H1 (cell line): ENCODE data around the gene CAST. TPM values are rescaled to one million over a fixed set of nuclear protein-coding genes. Genes with fewer than 3 reads are reported as not detected.

Source experiments
- CTCF ChIA-PET: fragments of 300-600 bp; sonication (Branson Sonifier 250); formaldehyde crosslinking; loops from one replicate; lab custom pipeline; 2021; ENCODE audit not compliant: partially characterized antibody; lab: Charles Lee
- POLR2A ChIA-PET: fragments of 300-600 bp; sonication (Branson Sonifier 250); formaldehyde crosslinking; loops from one replicate; lab custom pipeline; 2021; ENCODE audit warnings: inconsistent platforms; ENCODE audit not compliant: partially characterized antibody; lab: Charles Lee
- DNase-seq, 2 experiments: peaks; one replicate each; pipeline versions ENCODE4 v3.0.0 to v3.0.0-alpha.2; 2010 to 2022; ENCODE audit warnings: low spot score in 2 of 2, low read depth in 1 of 2, mixed read lengths in 1 of 2
- FAIRE-seq: peaks from 2 replicates; lab custom pipeline; 2011; peaks lifted over from hg19 to GRCh38; lab: Jason Lieb, UNC
- H2AFZ ChIP-seq: 2 replicates; pipeline ENCODE4 v1.8.1; 2012; ENCODE audit warnings: low read length, inconsistent platforms
- H2AK5ac ChIP-seq: 2 replicates; pipeline ENCODE4 v1.6.1; 2013; ENCODE audit warnings: low read depth, low read length
- H2BK120ac ChIP-seq: replicated peaks from 2 replicates; pipeline ENCODE3; 2013; ENCODE audit warnings: low read depth, low read length, inconsistent platforms
- H2BK12ac ChIP-seq: 2 replicates; pipeline ENCODE4 v1.6.1; 2013; ENCODE audit warnings: low read depth, low read length
- H2BK15ac ChIP-seq: 2 replicates; pipeline ENCODE4 v1.6.1; 2013; ENCODE audit warnings: low read length
- H2BK20ac ChIP-seq: 2 replicates; pipeline ENCODE4 v1.6.1; 2013; ENCODE audit warnings: low read length
- H2BK5ac ChIP-seq: 2 replicates; pipeline ENCODE4 v1.6.1; 2013; ENCODE audit warnings: low read depth, low read length
- H3K14ac ChIP-seq: 2 replicates; pipeline ENCODE4 v1.6.1; 2013; ENCODE audit warnings: inconsistent platforms; ENCODE audit not compliant: insufficient read length
- H3K18ac ChIP-seq: 2 replicates; pipeline ENCODE4 v1.6.1; 2013; ENCODE audit warnings: low read length; ENCODE audit errors: extremely low read depth
- H3K23ac ChIP-seq: 2 replicates; pipeline ENCODE4 v1.6.1; 2013; ENCODE audit warnings: inconsistent platforms; ENCODE audit not compliant: insufficient read length
- H3K23me2 ChIP-seq: 2 replicates; pipeline ENCODE4 v1.6.1; 2013; ENCODE audit warnings: low read depth, low read length
- H3K27ac ChIP-seq: 2 replicates; pipeline ENCODE4 v1.6.1; 2011; ENCODE audit warnings: low read depth, low read length, inconsistent platforms
- H3K27me3 ChIP-seq, 4 experiments: replicated peaks in 1 of 4; 1 replicate in 1 of 4; 2 replicates in 3 of 4; pipeline versions ENCODE4 v1.6.1 to v1.8.1; 2011 to 2013; ENCODE audit warnings: low read length in 3 of 4, mild to moderate bottlenecking in 3 of 4, inconsistent platforms in 2 of 4, mixed read lengths in 2 of 4, moderate library complexity in 1 of 4; ENCODE audit not compliant: control insufficient read depth in 3 of 4, insufficient read depth in 3 of 4; ENCODE audit errors: extremely low read depth in 1 of 4
- H3K36me3 ChIP-seq, 4 experiments: 2 replicates each; pipeline versions ENCODE4 v1.6.1 to v1.8.1; 2011 to 2013; ENCODE audit warnings: mild to moderate bottlenecking in 4 of 4, low read length in 3 of 4, moderate library complexity in 2 of 4, control low read depth in 1 of 4, inconsistent platforms in 1 of 4; ENCODE audit not compliant: insufficient read depth in 4 of 4, control insufficient read depth in 2 of 4
- H3K4ac ChIP-seq: replicated peaks from 2 replicates; pipeline ENCODE3; 2013; ENCODE audit warnings: low read length, low read depth, mixed read lengths, inconsistent platforms; ENCODE audit not compliant: insufficient read length
- H3K4me1 ChIP-seq, 4 experiments: replicated peaks in 1 of 4; 1 replicate in 1 of 4; 2 replicates in 3 of 4; pipeline versions ENCODE4 v1.6.1 to v1.8.1; 2011 to 2013; ENCODE audit warnings: low read length in 3 of 4, inconsistent platforms in 2 of 4, mixed read lengths in 1 of 4; ENCODE audit not compliant: insufficient read depth in 4 of 4, control insufficient read depth in 3 of 4
- H3K4me2 ChIP-seq, 2 experiments: 2 replicates each; pipeline versions ENCODE4 v1.6.1 to v1.8.1; 2011 to 2013; ENCODE audit warnings: low read depth in 2 of 2, low read length in 2 of 2, control low read depth in 1 of 2, inconsistent platforms in 1 of 2, mild to moderate bottlenecking in 1 of 2; ENCODE audit not compliant: insufficient read depth in 1 of 2
- H3K4me3 ChIP-seq, 4 experiments: fragments of 200-600, 300-600 bp in 1 of 4; sonication (generic), shearing (Covaris generic), sonication (Bioruptor Twin) in 1 of 4; 2 replicates each; pipeline versions ENCODE4 v1.5.1 to v1.8.1; 2011 to 2016; ENCODE audit warnings: low read length in 4 of 4, low read depth in 3 of 4, control low read depth in 2 of 4, inconsistent platforms in 2 of 4, mild to moderate bottlenecking in 2 of 4, mixed read lengths in 1 of 4, moderate library complexity in 1 of 4; ENCODE audit not compliant: insufficient read depth in 2 of 4; ENCODE audit errors: extremely low read depth in 1 of 4
- H3K56ac ChIP-seq: replicated peaks from 2 replicates; pipeline ENCODE3; 2013; ENCODE audit warnings: low read depth, mild to moderate bottlenecking, mixed read lengths, low read length, inconsistent platforms; ENCODE audit not compliant: insufficient read length
- H3K79me1 ChIP-seq: 2 replicates; pipeline ENCODE4 v1.6.1; 2013; ENCODE audit warnings: low read depth, low read length, control low read depth
- H3K79me2 ChIP-seq, 2 experiments: 2 replicates each; pipeline versions ENCODE4 v1.6.1 to v1.8.1; 2012 to 2013; ENCODE audit warnings: low read length in 2 of 2, mild to moderate bottlenecking in 2 of 2, inconsistent platforms in 1 of 2; ENCODE audit not compliant: insufficient read depth in 2 of 2, control insufficient read depth in 1 of 2
- H3K9ac ChIP-seq, 4 experiments: replicated peaks in 1 of 4; 1 replicate in 1 of 4; 2 replicates in 3 of 4; pipeline versions ENCODE4 v1.6.1 to v1.8.1; 2011 to 2013; ENCODE audit warnings: low read depth in 3 of 4, low read length in 3 of 4, control low read depth in 2 of 4, mild to moderate bottlenecking in 2 of 4, moderate library complexity in 2 of 4, inconsistent platforms in 1 of 4; ENCODE audit errors: extremely low read depth in 1 of 4
- H3K9me3 ChIP-seq, 2 experiments: 2 replicates each; pipeline versions ENCODE4 v1.6.1 to v1.8.1; 2012 to 2013; ENCODE audit warnings: mild to moderate bottlenecking in 2 of 2, moderate library complexity in 2 of 2, control low read depth in 1 of 2, inconsistent platforms in 1 of 2, low read depth in 1 of 2, low read length in 1 of 2, mixed read lengths in 1 of 2; ENCODE audit not compliant: insufficient read depth in 2 of 2
- H4K20me1 ChIP-seq, 2 experiments: replicated peaks in 1 of 2; 2 replicates each; pipeline versions ENCODE3 to v1.8.1; 2011 to 2013; ENCODE audit warnings: inconsistent platforms in 2 of 2, low read length in 2 of 2, mild to moderate bottlenecking in 1 of 2; ENCODE audit not compliant: insufficient read depth in 2 of 2, control insufficient read depth in 1 of 2
- H4K5ac ChIP-seq: 2 replicates; pipeline ENCODE4 v1.6.1; 2013; ENCODE audit warnings: low read length, low read depth, mixed read lengths, inconsistent platforms; ENCODE audit not compliant: insufficient read length
- H4K8ac ChIP-seq: 2 replicates; pipeline ENCODE4 v1.8.0; 2013; ENCODE audit warnings: mild to moderate bottlenecking, moderate library complexity, low read length, inconsistent platforms; ENCODE audit not compliant: insufficient read depth; ENCODE audit errors: extremely low read depth
- H4K91ac ChIP-seq: replicated peaks from 2 replicates; pipeline ENCODE3; 2013; ENCODE audit warnings: low read length, mixed read lengths, inconsistent platforms; ENCODE audit not compliant: insufficient read length
- CBX5 ChIP-seq: fragments of 300-800, 300-1000 bp; sonication (generic); IDR thresholded peaks from 2 replicates; pipeline ENCODE4 v1.7.1; 2016; ENCODE audit warnings: antibody characterized with exemption, low read length, low read depth
- EP300 ChIP-seq, 2 experiments: IDR thresholded peaks; 1 replicate in 1 of 2; 2 replicates in 1 of 2; pipeline ENCODE4 v1.6.1; 2011 to 2012; ENCODE audit warnings: low read depth in 2 of 2, low read length in 2 of 2, mild to moderate bottlenecking in 2 of 2, borderline replicate concordance in 1 of 2, inconsistent platforms in 1 of 2, moderate library complexity in 1 of 2
- FOSL1 ChIP-seq: IDR thresholded peaks from 2 replicates; pipeline ENCODE4 v1.6.1; 2011; ENCODE audit warnings: mild to moderate bottlenecking, low read depth, low read length, moderate library complexity; ENCODE audit not compliant: insufficient read depth
- HDAC2 ChIP-seq, 2 experiments: fragments of 300-600 bp in 1 of 2; sonication (generic) in 1 of 2; IDR thresholded peaks; 2 replicates each; pipeline ENCODE4 v1.6.1; 2011 to 2012; ENCODE audit warnings: low read depth in 2 of 2, low read length in 2 of 2, mild to moderate bottlenecking in 2 of 2, moderate library complexity in 2 of 2, borderline replicate concordance in 1 of 2, inconsistent platforms in 1 of 2
- HDAC6 ChIP-seq: IDR thresholded peaks from one replicate; pipeline ENCODE4 v1.7.1; 2012; ENCODE audit warnings: low read depth, mild to moderate bottlenecking, inconsistent platforms, low read length, moderate library complexity
- NANOG ChIP-seq: IDR thresholded peaks from 2 replicates; pipeline ENCODE4 v1.6.1; 2011; ENCODE audit warnings: low read length, low read depth, mild to moderate bottlenecking, inconsistent platforms; ENCODE audit not compliant: insufficient read depth, poor library complexity, severe bottlenecking
- NRF1 ChIP-seq: IDR thresholded peaks from 2 replicates; pipeline ENCODE4 v1.6.1; 2011; ENCODE audit warnings: mild to moderate bottlenecking, low read depth, low read length, improper control_type of control experiment
- POLR2AphosphoS5 ChIP-seq: IDR thresholded peaks from 2 replicates; pipeline ENCODE4 v1.6.1; 2011; ENCODE audit warnings: low read depth, low read length
- POU5F1 ChIP-seq: IDR thresholded peaks from 2 replicates; pipeline ENCODE4 v1.6.1; 2011; ENCODE audit warnings: low read depth, mild to moderate bottlenecking, low read length, moderate library complexity
- SIRT6 ChIP-seq: IDR thresholded peaks from one replicate; pipeline ENCODE4 v1.7.1; 2012; ENCODE audit warnings: low read length, inconsistent platforms
- SP2 ChIP-seq: IDR thresholded peaks from 2 replicates; pipeline ENCODE4 v1.6.1; 2012; ENCODE audit warnings: mild to moderate bottlenecking, low read length, inconsistent platforms
- SRF ChIP-seq: IDR thresholded peaks from 2 replicates; pipeline ENCODE4 v1.6.1; 2011; ENCODE audit warnings: mild to moderate bottlenecking, low read depth, low read length, moderate library complexity
- YY1 ChIP-seq: IDR thresholded peaks from 2 replicates; pipeline ENCODE4 v1.6.1; 2011; ENCODE audit warnings: low read depth, mild to moderate bottlenecking, low read length
- WGBS, 2 experiments: shearing (Covaris generic) in 1 of 2; methylation state at CpG; one replicate each; pipeline versions ENCODE4 v1.1.6 to v1.1.7; 2013 to 2015; ENCODE audit warnings: low lambda C conversion rate in 2 of 2, mixed read lengths in 2 of 2, inconsistent platforms in 1 of 2, low coverage in 1 of 2, missing lambda C conversion rate in 1 of 2; ENCODE audit not compliant: insufficient replicate concordance in 2 of 2, insufficient coverage in 1 of 2, insufficient read length in 1 of 2; ENCODE audit errors: extremely low coverage in 1 of 2, missing lambda C conversion rate in 1 of 2; 5-methylcytosine and 5-hydroxymethylcytosine counted together
- polyA plus RNA-seq, 7 experiments: library from polyadenylated mRNA; depleted of rRNA in 3 of 7; stranded (reverse) in 5 of 7; unstranded in 2 of 7; fragments of >200 nt in 5 of 7; fragments of 200-250 nt in 2 of 7; gene quantifications; 1 replicate in 5 of 7; 2 replicates in 1 of 7; 4 replicates in 1 of 7; pipeline versions ENCODE4 v1.2.1 to v1.2.3, GENCODE V29; 2011 to 2013; ENCODE audit warnings: missing spikeins in 2 of 7, mixed read lengths in 2 of 7
- total RNA-seq: library from RNA; stranded (reverse); fragmentation: NEBNext Ultra II Directional; extraction: Animal tissue kit (Norgen Biotek cat#: 25700); gene quantifications from 2 replicates; pipeline ENCODE4 v1.2.1, GENCODE V29; 2021

The CAST gene
- total and polyA plus RNA-seq, 2 of the 8 experiments (the other 6 are each of a cell fraction or from before 2014, with no cell fraction given) = 9.0 to 48.2 TPM

DNA sequence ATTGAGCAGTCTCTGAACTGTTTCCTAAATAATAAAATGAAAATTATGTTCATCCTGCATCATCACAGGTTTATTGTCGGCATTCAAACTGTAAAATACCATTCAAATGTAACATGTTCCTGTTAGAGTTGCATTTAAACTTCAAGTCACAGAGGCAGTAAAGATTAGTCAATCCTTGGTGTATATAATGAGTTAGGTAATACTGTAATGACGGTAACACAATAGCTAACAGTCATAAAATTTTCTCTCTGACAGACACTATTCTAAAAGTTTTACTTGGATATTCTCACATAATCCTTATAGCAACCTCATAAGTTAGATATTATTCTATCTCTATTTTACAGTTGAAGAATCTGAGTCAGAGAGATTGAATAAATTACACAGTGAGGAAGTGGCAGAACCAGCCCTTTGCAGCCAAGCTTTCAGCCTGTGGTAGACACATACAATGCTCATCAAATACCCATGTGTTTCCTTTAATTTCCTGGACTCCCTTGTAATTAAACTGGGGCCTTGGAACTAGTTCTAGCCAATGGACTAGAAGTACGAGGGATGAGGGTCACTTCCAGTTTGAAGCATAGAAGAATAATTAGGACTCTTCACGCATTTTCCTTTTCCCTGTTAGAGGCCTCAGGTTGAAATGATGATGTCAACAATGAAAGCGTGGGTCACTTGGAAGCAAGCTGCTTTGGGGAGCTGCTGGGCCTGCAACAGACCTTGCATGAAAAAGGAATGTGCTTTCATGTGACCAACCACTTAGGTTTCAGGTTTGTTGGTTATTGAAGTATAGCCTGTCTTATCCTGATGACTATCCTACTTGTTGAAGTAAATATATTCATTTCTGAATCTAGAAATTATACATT is 12.3 kb upstream of the CAST start:
- H3K4me1 ChIP-seq = peaks cover 3 to 8% (median 7%) of the 10 kb centered on the region in 4 experiments; a peak in 5 of 7 replicates
- H3K4me2 ChIP-seq = no peak overlapping the region
- no peak overlapping the region for H2AK5ac ChIP-seq
- H2BK120ac ChIP-seq = no peak overlapping the region
- ChIA-PET CTCF (interaction anchor here (1.7 kb wide), 2 partner anchors 35 to 48 kb away, joined by 4 to 6 read pairs; no protein-coding TSS in a partner anchor), POLR2A (no interaction called here)
- H3K14ac ChIP-seq = no peak overlapping the region
- no peak overlapping the region for H3K4me3 ChIP-seq
- H3K27ac ChIP-seq = no peak overlapping the region
- no peaks in the 10 kb centered on the region for H3K23me2 ChIP-seq
- no peaks in the 10 kb centered on the region for H3K36me3 ChIP-seq
- H2BK20ac ChIP-seq = no peak overlapping the region
- no peak overlapping the region for H3K18ac ChIP-seq
- DNase-seq (no peak), FAIRE-seq (no peak)
- H4K20me1 ChIP-seq = no peaks in the 10 kb centered on the region
- H4K91ac ChIP-seq = no peak overlapping the region
- no peak overlapping the region for H2AFZ ChIP-seq
- WGBS, 2 experiments = 81% methylated on average over 5 of the region's 5 CpGs; no CpG with 5 or more reads in 1 of the 2 experiments
- H2BK5ac ChIP-seq = no peak overlapping the region
- no peak overlapping the region for H3K23ac ChIP-seq
- no peak overlapping the region for H2BK15ac ChIP-seq
- no peaks in the 10 kb centered on the region for H3K79me2 ChIP-seq
- H3K9ac ChIP-seq = no peak overlapping the region
- no peaks in the 10 kb centered on the region for H3K79me1 ChIP-seq
- no peak overlapping the region for H2BK12ac ChIP-seq
- H4K8ac ChIP-seq = no peak overlapping the region
- TF ChIP-seq HDAC6 = no peak
- no peak for TF ChIP-seq HDAC2 (IDR thresholded peaks at IDR 0.05; ENCODE audit: borderline replicate concordance in 1 of 2, low read depth in 2 of 2, low read length in 2 of 2)
- TF ChIP-seq SRF = no peak
- no peak for TF ChIP-seq CBX5
- TF ChIP-seq NRF1 = no peak
- TF ChIP-seq POLR2AphosphoS5 = no peak
- no peak for TF ChIP-seq SP2
- no peak for TF ChIP-seq EP300 (IDR thresholded peaks at IDR 0.05; ENCODE audit: borderline replicate concordance in 1 of 2, low read depth in 2 of 2, low read length in 2 of 2)
- TF ChIP-seq NANOG = no peak
- TF ChIP-seq SIRT6 = no peak
- TF ChIP-seq YY1 = no peak
- no peak for TF ChIP-seq FOSL1
- TF ChIP-seq POU5F1 = no peak
- no peak overlapping the region for H3K4ac ChIP-seq
- no peaks in the 10 kb centered on the region for H3K27me3 ChIP-seq
- H3K9me3 ChIP-seq = no peaks in the 10 kb centered on the region
- no peak overlapping the region for H4K5ac ChIP-seq
- H3K56ac ChIP-seq = no peak overlapping the region
